Measurements from ENCODE around the gene NMUR2.

The NMUR2 gene

DNA sequence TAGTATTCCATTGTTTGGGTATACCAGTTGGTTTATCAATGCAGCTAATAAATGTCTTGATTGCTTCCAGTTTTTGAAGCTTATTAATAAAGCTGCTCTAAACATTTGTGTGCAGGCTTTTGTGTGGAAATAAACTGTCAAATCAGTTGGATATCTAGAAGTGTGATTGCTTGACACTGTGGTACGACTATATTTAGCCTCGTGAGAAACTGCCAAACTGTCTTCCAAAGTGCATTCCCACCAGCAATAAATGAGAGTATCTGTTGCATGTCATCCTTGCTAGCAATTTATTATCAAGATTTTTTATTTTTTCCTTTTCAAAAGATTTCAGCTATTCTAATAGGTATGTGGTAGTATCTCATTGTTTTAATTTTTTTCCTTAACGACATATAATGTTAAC lies 37.5 kb downstream of the NMUR2 start:
- no peak for DNase-seq

GRCh38 chr5:152366716-152367115 lies 38.4 kb downstream of the NMUR2 start:
- no peak for DNase-seq

GRCh38 chr5:152364899-152365298 lies 40.2 kb downstream of the NMUR2 start:
- no peak for DNase-seq

- no peak for DNase-seq
Observed at GRCh38 chr5:152364172-152364571, 40.9 kb downstream of the NMUR2 start.

GRCh38 chr5:152358861-152359568 lies 46.1 kb downstream of the NMUR2 start:
- DNase-seq = no peak

DNA sequence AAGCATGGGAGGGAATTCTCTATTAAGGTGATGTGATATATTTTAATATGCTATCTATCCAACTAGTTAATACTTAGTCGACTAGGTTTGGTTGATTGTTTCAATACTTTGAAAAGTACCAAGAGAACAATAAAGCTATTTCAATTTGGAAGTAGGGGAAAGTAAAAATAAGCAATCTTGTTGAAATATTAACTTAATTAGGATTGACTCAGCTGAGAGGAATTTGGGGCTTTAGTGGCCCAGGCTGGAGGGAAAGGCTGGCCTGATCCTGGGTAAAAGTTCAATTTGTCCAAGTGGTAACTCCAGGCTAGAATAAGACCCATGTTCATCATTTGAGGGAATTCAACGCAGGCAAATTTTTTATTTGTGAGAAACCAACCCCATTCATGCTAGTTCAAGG lies 48.6 kb downstream of the NMUR2 start:
- no peak for DNase-seq

DNA sequence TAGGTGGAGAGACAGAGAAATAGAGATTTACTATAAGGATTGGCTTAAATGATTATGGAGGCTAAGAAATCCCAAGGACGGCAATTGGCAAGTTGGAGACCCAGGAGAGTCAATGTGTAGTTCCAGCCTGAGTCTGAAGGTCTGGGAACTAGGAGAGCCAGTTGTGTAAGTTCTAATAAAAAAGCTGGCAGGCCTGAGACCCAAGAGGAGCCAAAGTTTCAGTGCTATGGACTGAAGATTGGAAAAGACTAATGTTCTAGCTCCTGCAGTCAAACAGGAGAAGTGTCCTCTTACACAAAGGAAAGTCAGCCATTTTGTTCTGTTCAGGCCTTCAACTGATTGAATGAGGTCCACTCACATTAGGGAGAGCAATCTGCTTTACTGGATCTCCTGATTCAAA lies 50.0 kb downstream of the NMUR2 start:
- DNase-seq = no peak

DNA sequence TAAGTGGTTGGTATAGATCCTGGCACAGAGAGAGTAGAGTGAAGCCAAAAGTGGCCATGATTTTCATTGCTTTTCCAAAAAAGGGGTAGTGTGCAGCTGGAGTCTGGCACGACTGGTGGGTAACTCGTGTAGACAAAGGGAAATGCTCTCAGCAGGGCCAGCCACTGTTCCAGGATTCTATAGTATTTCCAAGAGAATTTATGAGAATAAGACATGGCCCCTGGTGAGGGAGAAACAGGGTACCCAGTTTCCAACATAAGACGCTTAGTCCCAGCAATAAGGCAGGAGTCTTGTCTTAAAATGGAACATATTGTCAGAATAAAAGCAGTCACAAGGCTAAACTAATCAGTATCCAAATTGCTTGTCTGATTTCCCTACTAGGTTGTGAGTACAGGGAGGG lies 52.1 kb downstream of the NMUR2 start:
- no peak for DNase-seq

GRCh38 chr5:152349683-152350526 lies 55.2 kb downstream of the NMUR2 start:
- peak; percentile 84 for DNase-seq
